Omental fat pad (tissue), 4 donors: ENCODE measurements around the gene KRTAP1-5. TPM values are rescaled to one million over a fixed set of nuclear protein-coding genes. Genes with fewer than 3 reads are reported as not detected.

Experiments
- ATAC-seq: fragments of 150-250 bp; one replicate; pipeline ENCODE4 v1.9.1; 2016; ENCODE audit warnings: mild to moderate bottlenecking, moderate library complexity; ENCODE audit not compliant: low FRiP score
- DNase-seq: peaks from one replicate; pipeline ENCODE4 v3.0.0-alpha.2; 2019; ENCODE audit warnings: low spot score
- CTCF ChIP-seq, 3 donors: fragments of 450-650 bp; IDR thresholded peaks; one replicate each; pipeline ENCODE4 v1.5.1; 2016 to 2017; ENCODE audit warnings: antibody characterized with exemption in 3 of 3, mild to moderate bottlenecking in 3 of 3, moderate library complexity in 2 of 3
- total RNA-seq, 4 donors: library from RNA; depleted of rRNA; stranded (reverse); fragments of >200 nt; gene quantifications; one replicate each; pipeline ENCODE4 v1.1.0, GENCODE V29; 2016

The KRTAP1-5 gene
- not detected for total RNA-seq

- no peak for TF ChIP-seq CTCF (IDR thresholded peaks at IDR 0.05)
- no peak for DNase-seq
- ATAC-seq: no peak
These were observed at the start of gene KRTAP1-5 for GRCh38 chr17:41026715-41027471. KRTAP1-5 (minus strand) TSS chr17:41027208; CDS start chr17:41027155, 53 bp downstream.

- DNase-seq (no peak), ATAC-seq (no peak)
- TF ChIP-seq CTCF (IDR thresholded peaks at IDR 0.05): no peak
These were observed 49.8 kb upstream of the KRTAP1-5 start for GRCh38 chr17:41076788-41077187.

- no peak for DNase-seq
- no peak for TF ChIP-seq CTCF (IDR thresholded peaks at IDR 0.05)
- no peak for ATAC-seq
These were observed 46.7 kb upstream of the KRTAP1-5 start for GRCh38 chr17:41073676-41074075.

- no peak for TF ChIP-seq CTCF (IDR thresholded peaks at IDR 0.05)
- no peak for DNase-seq
- no peak for ATAC-seq
These were observed 44.8 kb upstream of the KRTAP1-5 start for GRCh38 chr17:41071606-41072360.

GRCh38 chr17:41069031-41069430 lies 42.0 kb upstream of the KRTAP1-5 start:
- TF ChIP-seq CTCF (IDR thresholded peaks at IDR 0.05): no peak
- no peak for ATAC-seq

GRCh38 chr17:41067281-41067680 lies 40.3 kb upstream of the KRTAP1-5 start:
- TF ChIP-seq CTCF (IDR thresholded peaks at IDR 0.05): no peak
- no peak for DNase-seq

More at GRCh38 chr17:41069031-41069430, 42.0 kb upstream of the KRTAP1-5 start:
- DNase-seq: no peak

More at GRCh38 chr17:41067281-41067680, 40.3 kb upstream of the KRTAP1-5 start:
- ATAC-seq: no peak
